HG03439 (cell line): ENCODE measurements around the gene KIAA0232.

Experiments used
- ATAC-seq: cut with Tn5 transposase; IDR thresholded peaks from one replicate; pipeline ENCODE4 v1.9.1; 2021; ENCODE audit warnings: mild to moderate bottlenecking, moderate library complexity; ENCODE audit not compliant: unreplicated experiment

Gene KIAA0232

GRCh38 chr4:6845027-6845426 is 62.5 kb downstream of the KIAA0232 start:
- no peak for ATAC-seq

- no peak for ATAC-seq
Measured at GRCh38 chr4:6845574-6845973, 63.0 kb downstream of the KIAA0232 start.

- no peak for ATAC-seq
Measured at GRCh38 chr4:6847178-6847577, 64.7 kb downstream of the KIAA0232 start.

- ATAC-seq = no peak
Measured at GRCh38 chr4:6848717-6849305, 66.3 kb downstream of the KIAA0232 start.

GRCh38 chr4:6849691-6850090 is 67.2 kb downstream of the KIAA0232 start:
- ATAC-seq = no peak

- no peak for ATAC-seq
Measured at GRCh38 chr4:6851431-6851830, 68.9 kb downstream of the KIAA0232 start.

- no peak for ATAC-seq
Measured at GRCh38 chr4:6851962-6852361, 69.4 kb downstream of the KIAA0232 start.

- ATAC-seq = no peak
Measured at GRCh38 chr4:6852582-6852981, 70.1 kb downstream of the KIAA0232 start.

- ATAC-seq = no peak
Measured at GRCh38 chr4:6854098-6854744, 71.7 kb downstream of the KIAA0232 start.

- peak; percentile 93 for ATAC-seq
Measured at GRCh38 chr4:6855692-6856297, 73.3 kb downstream of the KIAA0232 start.

GRCh38 chr4:6856391-6856790 is 73.9 kb downstream of the KIAA0232 start:
- ATAC-seq = no peak

- no peak for ATAC-seq
Measured at GRCh38 chr4:6857009-6857882, 74.7 kb downstream of the KIAA0232 start.

- ATAC-seq = no peak
Measured at GRCh38 chr4:6858997-6859396, 76.5 kb downstream of the KIAA0232 start.

GRCh38 chr4:6859543-6859942 is 77.0 kb downstream of the KIAA0232 start:
- ATAC-seq = no peak

- no peak for ATAC-seq
Measured at GRCh38 chr4:6868386-6868785, 85.9 kb downstream of the KIAA0232 start.

- ATAC-seq = no peak
Measured at GRCh38 chr4:6869944-6870343, 87.4 kb downstream of the KIAA0232 start.

GRCh38 chr4:6873291-6873690 is 90.8 kb downstream of the KIAA0232 start:
- ATAC-seq = no peak

GRCh38 chr4:6873792-6874461 is 91.4 kb downstream of the KIAA0232 start:
- ATAC-seq = peak; percentile 78

- ATAC-seq = no peak
Measured at GRCh38 chr4:6874981-6875380, 92.5 kb downstream of the KIAA0232 start.

- ATAC-seq = no peak
Measured at GRCh38 chr4:6875431-6875831, 92.9 kb downstream of the KIAA0232 start.

- no peak for ATAC-seq
Measured at GRCh38 chr4:6876440-6876839, 93.9 kb downstream of the KIAA0232 start.
